Activated CD8-positive, alpha-beta T cell treated with anti-CD3 and anti-CD28 coated beads, Interleukin-2, amount 10 ng/mL, durations not matched to agents 7 days and 5 days (primary cell): ENCODE results near the gene AURKB. TPM values are rescaled to one million over a fixed set of nuclear protein-coding genes. Genes with fewer than 3 reads are reported as not detected.

ENCODE experiments used
- ATAC-seq: fragments of 150-1000 bp; cut with Tn5 transposase; one replicate; pipeline ENCODE4 v1.10.0; 2021; ENCODE audit warnings: moderate library complexity
- CTCF ChIA-PET: fragments of 350-600 bp; sonication (Branson Sonifier 250); formaldehyde crosslinking; loops from one replicate; lab custom pipeline; 2021; ENCODE audit warnings: antibody characterized with exemption; lab: Charles Lee
- POLR2A ChIA-PET: fragments of 350-600 bp; sonication (Branson Sonifier 250); formaldehyde crosslinking; loops from one replicate; lab custom pipeline; 2021; ENCODE audit warnings: antibody characterized with exemption; lab: Charles Lee
- DNase-seq: peaks from one replicate; pipeline ENCODE4 v3.0.0-alpha.2; 2020
- H3K27ac Mint-ChIP-seq: one replicate; pipeline ENCODE4 v1.8.0; 2021; ENCODE audit warnings: mild to moderate bottlenecking, mixed read lengths
- H3K27me3 Mint-ChIP-seq: one replicate; pipeline ENCODE4 v1.8.0; 2021; ENCODE audit warnings: low read depth, mixed read lengths
- H3K36me3 Mint-ChIP-seq: one replicate; pipeline ENCODE4 v1.8.0; 2021; ENCODE audit warnings: low read depth, mixed read lengths
- H3K4me1 Mint-ChIP-seq: one replicate; pipeline ENCODE4 v1.8.0; 2021; ENCODE audit warnings: low read depth, mixed read lengths
- H3K4me3 Mint-ChIP-seq: one replicate; pipeline ENCODE4 v1.8.0; 2021; ENCODE audit warnings: mild to moderate bottlenecking, mixed read lengths
- H3K9me3 Mint-ChIP-seq: one replicate; pipeline ENCODE4 v1.8.0; 2022; ENCODE audit warnings: mixed read lengths; ENCODE audit not compliant: insufficient read depth
- total RNA-seq, 2 experiments: library from RNA; stranded (reverse); gene quantifications; one replicate each; pipeline ENCODE4 v1.2.3, GENCODE V29; 2021

Gene AURKB
- total RNA-seq, 2 experiments from 2014 or later: 182 to 210 TPM

DNA sequence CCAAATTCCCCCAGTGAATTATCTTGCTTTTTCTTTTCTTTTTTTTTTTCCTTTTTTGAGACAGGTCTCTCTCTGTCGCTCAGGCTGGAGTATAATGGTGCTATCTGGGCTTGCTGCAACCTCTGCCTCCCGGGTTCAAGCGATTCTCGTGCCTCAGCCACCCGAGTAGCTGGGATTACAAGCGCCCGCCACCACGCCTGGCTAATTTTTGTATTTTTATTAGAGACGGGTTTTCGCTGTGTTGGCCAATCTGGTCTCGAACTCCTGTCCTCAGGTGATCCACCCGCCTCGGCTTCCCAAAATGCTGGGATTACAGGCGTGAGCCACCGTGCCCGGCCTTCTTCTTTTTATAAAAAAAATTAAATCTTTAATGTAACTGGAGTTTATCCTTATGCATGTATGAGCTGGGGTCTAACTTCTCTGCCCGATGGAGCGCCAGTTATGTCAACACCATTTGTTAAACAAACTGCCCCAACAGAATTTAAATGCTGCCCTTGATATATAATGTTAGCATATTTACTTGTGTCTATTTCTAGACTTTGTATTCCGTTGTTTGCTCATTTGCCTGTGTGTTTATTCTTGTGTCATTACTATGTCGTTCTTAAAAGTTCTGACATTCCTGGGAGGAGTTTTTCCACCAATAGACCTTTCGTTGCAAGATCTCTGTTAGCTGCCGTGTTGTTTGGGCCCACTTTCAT is 535 bp upstream of the AURKB start:
- DNase-seq: no peak
- ChIA-PET POLR2A (interaction anchor here (0.6 to 9.4 kb wide), 13 partner anchors 11 to 279 kb away, joined by 3 to 92 read pairs (median 6); partner anchors contain the start of genes BORCS6, CNTROB, CTC1 and SLC25A35), CTCF (interaction anchor here (1.0 to 2.1 kb wide), 9 partner anchors 10 to 117 kb away, joined by 3 to 14 read pairs (median 5); no protein-coding TSS in a partner anchor)
- H3K9me3 Mint-ChIP-seq: no peaks in the 10 kb centered on the region
- H3K4me3 Mint-ChIP-seq: peak overlapping the region; percentile 99
- H3K36me3 Mint-ChIP-seq: peaks cover 40% of the 10 kb centered on the region
- H3K27ac Mint-ChIP-seq: peak overlapping the region; percentile 99
- H3K4me1 Mint-ChIP-seq: peaks cover 41% of the 10 kb centered on the region
- no peaks in the 10 kb centered on the region for H3K27me3 Mint-ChIP-seq
- no peak for ATAC-seq

DNA sequence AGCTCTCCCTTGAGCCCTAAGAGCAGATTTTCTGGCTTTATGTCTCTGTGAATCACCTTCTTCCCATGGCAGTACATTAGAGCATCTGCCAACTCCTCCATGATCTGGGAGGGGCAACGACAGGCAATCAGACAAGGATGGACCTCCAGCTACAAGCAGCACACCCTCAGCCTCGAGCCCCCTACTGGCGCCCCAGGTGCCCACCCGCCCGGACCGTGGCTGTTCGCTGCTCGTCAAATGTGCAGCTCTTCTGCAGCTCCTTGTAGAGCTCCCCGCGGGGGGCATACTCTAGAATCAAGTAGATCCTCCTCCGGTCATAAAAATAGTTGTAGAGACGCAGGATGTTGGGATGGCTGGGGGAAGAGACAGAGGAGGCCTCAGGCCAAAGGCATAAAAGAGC is 3.8 kb downstream of the AURKB start:
- Mint-ChIP-seq H3K27ac (no peak overlapping the region), H3K9me3 (no peaks in the 10 kb centered on the region)

DNA sequence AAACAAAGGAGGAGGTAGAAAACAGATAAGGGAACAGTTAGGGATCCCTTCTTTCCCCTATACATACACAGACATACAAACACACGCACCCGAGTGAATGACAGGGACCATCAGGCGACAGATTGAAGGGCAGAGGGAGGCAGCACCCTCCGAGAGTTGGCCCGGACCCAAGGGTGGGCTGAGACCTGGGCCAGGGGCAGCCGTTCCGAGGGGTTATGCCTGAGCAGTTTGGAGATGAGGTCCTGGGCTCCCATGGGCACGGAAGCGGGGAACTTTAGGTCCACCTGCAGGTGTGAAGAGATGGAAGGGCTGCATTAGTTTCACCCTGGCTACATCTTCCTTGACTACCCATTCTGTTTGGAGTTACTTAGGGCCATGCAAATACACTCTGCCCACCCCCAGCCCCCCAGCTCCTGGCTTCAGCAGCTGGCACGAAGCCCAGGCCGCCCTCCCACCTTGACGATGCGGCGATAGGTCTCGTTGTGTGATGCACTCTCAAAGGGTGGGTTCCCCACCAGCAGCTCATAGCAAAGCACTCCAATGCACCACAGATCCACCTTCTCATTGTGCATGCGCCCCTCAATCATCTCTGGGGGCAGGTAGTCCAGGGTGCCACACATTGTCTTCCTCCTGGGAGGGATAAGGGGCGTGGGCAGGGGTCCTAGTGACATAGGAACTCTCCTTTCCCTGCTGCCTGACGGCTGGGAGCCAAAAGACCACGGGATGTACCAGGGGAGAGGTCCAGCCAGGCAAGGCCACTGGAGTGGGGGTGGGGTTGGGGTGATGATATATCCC is 5.4 kb downstream of the AURKB start:
- POLR2A ChIA-PET: interaction anchor here (0.6 to 9.4 kb wide), 3 partner anchors 11 to 22 kb away, joined by 3 to 67 read pairs (median 4); no protein-coding TSS in a partner anchor
- H3K4me3 Mint-ChIP-seq: no peak overlapping the region

More for the DNA sequence above, 3.8 kb downstream of the AURKB start:
- H3K27me3 Mint-ChIP-seq: no peaks in the 10 kb centered on the region
- DNase-seq (no peak), ATAC-seq (no peak)
- POLR2A ChIA-PET: interaction anchor here (0.6 to 9.4 kb wide), 8 partner anchors 12 to 375 kb away, joined by 3 to 67 read pairs (median 4); partner anchors contain the start of gene BORCS6
- H3K36me3 Mint-ChIP-seq: peaks cover 71% of the 10 kb centered on the region
- CTCF ChIA-PET: interaction anchor here (0.7 to 1.2 kb wide), 4 partner anchors 8 to 19 kb away, joined by 3 read pairs; no protein-coding TSS in a partner anchor
- peaks cover 46% of the 10 kb centered on the region for H3K4me1 Mint-ChIP-seq
- H3K4me3 Mint-ChIP-seq: no peak overlapping the region

DNA sequence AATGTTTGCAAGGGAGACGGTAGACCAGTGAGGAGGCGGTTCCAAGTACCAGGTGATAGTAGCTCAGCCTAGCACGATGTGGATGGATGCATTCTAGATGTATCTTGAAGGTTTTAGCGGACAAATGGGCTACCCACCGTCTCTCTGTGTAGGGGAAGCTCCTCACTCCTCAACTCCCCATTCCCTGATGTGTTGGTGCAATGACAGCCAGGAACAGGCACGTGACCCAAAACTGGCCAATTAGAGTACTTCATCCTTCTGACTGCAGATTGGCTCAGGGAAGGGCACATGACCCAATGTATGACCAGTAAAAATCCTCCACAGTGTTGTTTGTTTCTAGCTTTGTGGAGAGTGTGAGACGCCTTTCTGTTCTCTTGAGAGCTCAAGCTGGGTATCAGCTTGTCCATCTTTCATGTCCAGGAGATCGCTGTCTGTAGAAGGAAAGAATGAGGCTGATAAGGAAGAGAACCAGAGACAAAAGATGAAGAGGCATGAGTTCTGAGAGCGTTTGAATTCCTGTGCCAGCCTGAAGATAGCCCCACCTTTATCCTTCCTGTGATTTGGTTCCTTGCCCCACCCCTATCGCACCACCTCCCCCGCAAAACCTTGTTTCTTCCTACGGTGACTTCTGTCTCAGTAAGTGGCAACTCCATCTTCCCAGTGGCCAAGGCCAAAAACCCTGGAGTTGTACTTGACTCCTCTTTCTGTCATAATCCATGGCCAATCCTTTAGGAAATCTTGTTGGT is 18.1 kb downstream of the AURKB start:
- Mint-ChIP-seq H3K36me3 (peaks cover 2% of the 10 kb centered on the region), H3K4me3 (no peak overlapping the region), H3K27ac (no peak overlapping the region), H3K27me3 (no peaks in the 10 kb centered on the region), H3K9me3 (no peaks in the 10 kb centered on the region), H3K4me1 (peaks cover 21% of the 10 kb centered on the region)
- DNase-seq (peak; percentile 82), ATAC-seq (peak; percentile 36)
- CTCF ChIA-PET: interaction anchor here (0.6 to 3.0 kb wide), 6 partner anchors 18 to 109 kb away, joined by 3 to 26 read pairs (median 7); partner anchors contain the start of genes AURKB and SLC25A35
- POLR2A ChIA-PET: interaction anchor here (0.7 to 7.6 kb wide), 13 partner anchors 15 to 103 kb away, joined by 3 to 212 read pairs (median 4); partner anchors contain the start of genes AURKB, CTC1, RANGRF and SLC25A35

More for the DNA sequence above, 5.4 kb downstream of the AURKB start:
- Mint-ChIP-seq H3K9me3 (no peaks in the 10 kb centered on the region), H3K27ac (peak overlapping the region; percentile 58), H3K4me1 (peaks cover 45% of the 10 kb centered on the region), H3K27me3 (no peaks in the 10 kb centered on the region), H3K36me3 (peaks cover 75% of the 10 kb centered on the region)
- CTCF ChIA-PET: no interaction called here
- no peak for DNase-seq
- ATAC-seq: no peak

DNA sequence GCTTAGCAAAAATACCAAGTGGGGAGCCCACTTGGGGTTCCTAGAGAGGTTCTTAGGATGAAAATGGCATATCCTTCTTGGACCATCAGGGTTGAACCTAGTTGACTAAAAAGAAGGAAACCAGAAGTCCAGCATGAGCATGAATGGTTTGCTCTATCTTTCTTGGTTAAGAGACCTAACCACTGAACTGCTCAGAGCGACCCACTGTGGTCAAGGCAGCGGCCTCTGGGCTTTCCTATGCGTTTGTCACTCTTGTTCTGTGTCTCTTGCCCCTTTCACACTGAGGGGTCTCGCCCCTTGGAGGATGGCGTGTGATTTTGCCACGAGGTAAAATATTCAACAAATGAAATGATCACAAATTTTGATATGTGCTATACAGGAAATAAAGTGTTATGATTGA is 19.9 kb downstream of the AURKB start:
- CTCF ChIA-PET: interaction anchor here (0.9 to 3.0 kb wide), 9 partner anchors 9 to 110 kb away, joined by 3 to 26 read pairs (median 6); partner anchors contain the start of genes CTC1 and TMEM107
- Mint-ChIP-seq H3K4me3 (no peak overlapping the region), H3K4me1 (peaks cover 11% of the 10 kb centered on the region), H3K27ac (peak overlapping the region; percentile 93), H3K9me3 (no peaks in the 10 kb centered on the region), H3K27me3 (no peaks in the 10 kb centered on the region), H3K36me3 (peaks cover 2% of the 10 kb centered on the region)
- DNase-seq (no peak), ATAC-seq (no peak)
- POLR2A ChIA-PET: interaction anchor here (0.6 to 7.6 kb wide), 12 partner anchors 9 to 105 kb away, joined by 3 to 212 read pairs (median 10); partner anchors contain the start of genes AURKB, CTC1, HES7 and SLC25A35

DNA sequence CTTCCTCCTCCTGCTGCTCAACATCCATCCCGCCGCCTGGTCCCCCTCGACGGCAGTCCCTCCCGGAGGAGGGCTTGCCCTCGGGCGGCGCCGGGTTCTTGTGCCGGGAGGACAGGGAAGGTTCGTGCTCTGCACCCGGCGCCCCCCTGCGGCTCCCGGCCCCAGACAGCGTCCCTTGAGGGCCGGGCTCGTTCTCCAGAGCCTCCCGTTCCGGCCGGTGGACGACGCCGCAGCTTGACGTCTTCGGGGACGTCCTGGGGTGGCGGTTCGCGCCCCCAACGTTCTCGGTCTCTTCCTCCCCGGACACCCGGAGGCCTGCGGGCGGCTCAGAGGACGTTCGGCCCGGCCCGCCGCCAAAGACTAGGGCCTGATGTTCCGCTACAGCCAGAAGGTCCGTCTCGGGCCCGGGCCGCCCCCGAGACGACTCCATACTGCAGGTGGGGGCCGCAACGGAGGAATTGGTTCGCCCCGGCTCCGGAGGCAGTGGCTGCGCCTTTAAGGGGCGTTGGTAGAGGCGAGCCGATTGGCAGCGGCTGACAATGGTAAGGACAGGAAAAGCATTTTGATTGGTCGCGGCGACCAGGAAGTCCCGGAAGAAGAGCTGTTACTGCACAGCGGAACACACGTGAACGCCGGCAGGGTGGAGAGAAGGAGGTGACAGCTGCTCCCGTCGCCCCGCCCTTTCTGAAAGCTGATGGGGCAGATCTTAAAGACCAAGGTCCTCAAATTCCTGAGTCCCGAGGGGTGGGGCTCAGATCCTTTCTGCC is 20.5 kb downstream of the AURKB start, which contains the start of gene BORCS6:
Gene BORCS6, minus strand, starts transcription at position 470 of the 767 bp plus-strand sequence. Its CDS starts 40 bp downstream, at position 430.
- no peaks in the 10 kb centered on the region for H3K27me3 Mint-ChIP-seq
- CTCF ChIA-PET: interaction anchor here (0.9 to 4.0 kb wide), 10 partner anchors 10 to 111 kb away, joined by 3 to 34 read pairs (median 6); partner anchors contain the start of genes CTC1 and TMEM107
- no peaks in the 10 kb centered on the region for H3K9me3 Mint-ChIP-seq
- DNase-seq: peak; percentile 98
- H3K27ac Mint-ChIP-seq: peak within 1 kb of the TSS; percentile 93
- H3K4me1 Mint-ChIP-seq: peaks cover 11% of the 10 kb centered on the region
- POLR2A ChIA-PET: interaction anchor here (0.6 to 7.6 kb wide), 12 partner anchors 9 to 106 kb away, joined by 3 to 212 read pairs (median 10); partner anchors contain the start of genes AURKB, CTC1, HES7 and SLC25A35
- peak; percentile 68 for ATAC-seq
- H3K4me3 Mint-ChIP-seq: no peak within 1 kb of the TSS
- peaks cover 2% of the 10 kb centered on the region for H3K36me3 Mint-ChIP-seq

DNA sequence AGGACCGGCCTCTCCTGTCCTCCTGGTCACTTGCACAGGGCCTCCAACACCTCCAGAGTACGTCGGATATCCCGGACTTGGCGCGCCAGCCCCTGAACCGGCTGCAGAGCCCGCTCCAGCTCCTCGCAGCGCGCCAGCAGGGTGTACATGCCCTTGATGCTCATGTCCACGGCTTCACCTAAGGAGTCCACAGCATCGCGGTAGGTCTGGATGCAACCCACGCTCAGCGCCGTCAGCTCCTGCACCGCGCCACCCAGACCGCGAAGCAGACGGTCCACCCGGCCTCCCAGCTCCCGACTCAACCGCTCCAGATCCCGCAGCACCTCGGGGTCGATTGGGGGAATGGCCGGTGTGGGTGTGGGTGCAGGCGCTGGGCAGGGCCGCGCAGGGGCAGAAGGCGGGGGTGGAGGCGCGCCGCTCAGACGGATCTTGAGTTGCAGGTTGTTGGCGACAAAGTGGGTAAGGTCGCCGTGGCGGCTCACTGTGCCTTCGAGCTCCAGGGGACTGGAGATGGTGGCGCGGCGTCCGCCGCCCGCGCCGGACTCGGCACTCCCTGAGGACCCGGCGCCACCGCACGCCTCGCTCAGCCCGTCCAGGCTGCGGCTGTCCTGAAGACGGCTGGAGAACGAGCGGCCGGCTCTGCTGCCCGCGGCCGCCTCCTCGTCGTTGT is 21.2 kb downstream of the AURKB start:
- POLR2A ChIA-PET: interaction anchor here (0.6 to 7.6 kb wide), 12 partner anchors 10 to 65 kb away, joined by 3 to 212 read pairs (median 10); partner anchors contain the start of genes AURKB, CTC1, HES7 and PER1
- H3K36me3 Mint-ChIP-seq: peaks cover 2% of the 10 kb centered on the region
- no peaks in the 10 kb centered on the region for H3K9me3 Mint-ChIP-seq
- peaks cover 14% of the 10 kb centered on the region for H3K4me1 Mint-ChIP-seq
- H3K4me3 Mint-ChIP-seq: no peak overlapping the region
- DNase-seq (no peak), ATAC-seq (no peak)
- H3K27me3 Mint-ChIP-seq: no peaks in the 10 kb centered on the region
- H3K27ac Mint-ChIP-seq: peak overlapping the region; percentile 93
- CTCF ChIA-PET: interaction anchor here (0.7 to 4.0 kb wide), 11 partner anchors 9 to 129 kb away, joined by 3 to 34 read pairs (median 5); partner anchors contain the start of genes AURKB, HES7, SLC25A35 and TMEM107

DNA sequence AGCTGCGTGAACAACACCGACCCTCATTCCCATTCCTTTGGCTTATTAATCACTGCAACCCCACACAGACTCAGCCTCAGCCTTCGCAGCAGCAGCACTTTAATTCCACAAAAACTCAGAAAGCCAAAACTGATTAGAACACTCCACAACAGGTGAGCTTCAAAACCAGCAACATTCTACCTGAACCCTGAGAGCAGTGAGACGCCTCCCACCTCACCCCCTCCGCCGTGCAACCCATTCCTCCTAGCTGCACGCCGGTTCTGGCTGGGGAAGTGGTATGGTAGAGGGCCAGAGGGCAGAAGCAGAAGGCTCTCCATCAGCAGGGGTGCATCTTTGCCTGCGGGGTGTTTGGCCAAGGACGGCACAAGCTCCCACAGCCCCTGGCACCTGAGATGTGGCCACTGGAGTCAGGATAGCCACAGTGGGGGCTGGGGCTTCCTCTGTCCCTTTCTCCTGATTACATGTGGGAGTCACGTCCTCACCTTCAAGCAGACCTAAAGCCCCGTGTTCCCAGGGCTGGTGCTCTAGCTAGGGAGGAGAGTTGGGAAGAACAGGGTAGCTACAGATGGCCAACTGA is 22.0 kb downstream of the AURKB start:
- ATAC-seq: no peak
- no peak for DNase-seq
- no peaks in the 10 kb centered on the region for H3K9me3 Mint-ChIP-seq
- peaks cover 3% of the 10 kb centered on the region for H3K27me3 Mint-ChIP-seq
- ChIA-PET CTCF (interaction anchor here (0.7 to 4.0 kb wide), 15 partner anchors 8 to 128 kb away, joined by 3 to 34 read pairs (median 5); partner anchors contain the start of genes AURKB, CTC1, HES7 and PFAS), POLR2A (interaction anchor here (0.6 to 7.6 kb wide), 15 partner anchors 11 to 69 kb away, joined by 3 to 212 read pairs (median 5); partner anchors contain the start of genes AURKB, CTC1 and PER1)
- H3K36me3 Mint-ChIP-seq: peaks cover 2% of the 10 kb centered on the region
- H3K4me3 Mint-ChIP-seq: no peak overlapping the region
- H3K4me1 Mint-ChIP-seq: peaks cover 17% of the 10 kb centered on the region
- no peak overlapping the region for H3K27ac Mint-ChIP-seq
